BLaER1 treated with 17β-estradiol and CSF1 and Interleukin-3, amounts not matched to agents 10 nM and 100 nM (cell line): ENCODE data around the gene KLHDC4.

ENCODE experiments used
- H3K27ac ChIP-seq, 11 experiments: shearing (Covaris generic); formaldehyde crosslinking; 2 replicates each; pipeline ENCODE4 v1.8.1; 2022
- H3K27me3 ChIP-seq, 11 experiments: shearing (Covaris generic); formaldehyde crosslinking; 2 replicates each; pipeline ENCODE4 v1.8.1; 2022
- H3K36me3 ChIP-seq, 11 experiments: shearing (Covaris generic); formaldehyde crosslinking; 2 replicates each; pipeline ENCODE4 v1.8.1; 2022
- H3K4me1 ChIP-seq, 10 experiments: shearing (Covaris generic); formaldehyde crosslinking; 2 replicates each; pipeline ENCODE4 v1.8.1; 2022
- H3K4me2 ChIP-seq, 11 experiments: shearing (Covaris generic); formaldehyde crosslinking; 2 replicates each; pipeline ENCODE4 v1.8.1; 2022
- H3K4me3 ChIP-seq, 10 experiments: shearing (Covaris generic); formaldehyde crosslinking; 2 replicates each; pipeline ENCODE4 v1.8.1; 2022
- H3K9ac ChIP-seq, 11 experiments: shearing (Covaris generic); formaldehyde crosslinking; 2 replicates each; pipeline ENCODE4 v1.8.1; 2022
- H3K9me3 ChIP-seq, 11 experiments: shearing (Covaris generic); formaldehyde crosslinking; replicated peaks in 1 of 11; 2 replicates each; pipeline ENCODE4 v1.8.1; 2022
- H4K20me1 ChIP-seq, 11 experiments: shearing (Covaris generic); formaldehyde crosslinking; 2 replicates each; pipeline ENCODE4 v1.8.1; 2022
- Cebpa-rat ChIP-seq, 11 experiments: shearing (Covaris generic); IDR thresholded peaks; 2 replicates each; pipeline ENCODE4 v1.8.1; 2022

The KLHDC4 gene

GRCh38 chr16:87689956-87690465 is 75.8 kb downstream of the KLHDC4 start:
- TF ChIP-seq Cebpa-rat (IDR thresholded peaks at IDR 0.05) = no peak
- Histone ChIP-seq H3K4me1 (peaks cover 8 to 60% (median 45%) of the 10 kb centered on the region in 10 experiments; a peak in 18 of 20 replicates), H3K9ac (no peak overlapping the region), H3K4me3 (no peak overlapping the region), H3K9me3 (no peaks in the 10 kb centered on the region), H3K27me3 (peaks cover 0 to 12% (median 0%) of the 10 kb centered on the region in 11 experiments; a peak in 5 of 22 replicates), H3K27ac (no peak overlapping the region), H3K4me2 (no peak overlapping the region), H4K20me1 (peaks cover 0 to 60% (median 21%) of the 10 kb centered on the region in 11 experiments; a peak in 15 of 22 replicates), H3K36me3 (peaks cover 0 to 15% (median 4%) of the 10 kb centered on the region in 11 experiments; a peak in 11 of 22 replicates)

- Histone ChIP-seq H3K4me1 (peaks cover 8 to 54% (median 36%) of the 10 kb centered on the region in 10 experiments; a peak in 18 of 20 replicates), H3K9ac (no peak overlapping the region), H3K27ac (no peak overlapping the region), H3K4me2 (no peak overlapping the region), H4K20me1 (peaks cover 0 to 53% (median 13%) of the 10 kb centered on the region in 11 experiments; a peak in 14 of 22 replicates), H3K36me3 (peaks cover 0 to 6% (median 0%) of the 10 kb centered on the region in 11 experiments; a peak in 5 of 22 replicates), H3K27me3 (peaks cover 0 to 12% (median 0%) of the 10 kb centered on the region in 11 experiments; a peak in 5 of 22 replicates), H3K4me3 (no peak overlapping the region), H3K9me3 (no peaks in the 10 kb centered on the region)
- TF ChIP-seq Cebpa-rat (IDR thresholded peaks at IDR 0.05) = no peak
Observed at GRCh38 chr16:87688876-87689815, 76.6 kb downstream of the KLHDC4 start.

- H3K9ac ChIP-seq = no peak overlapping the region
- no peaks in the 10 kb centered on the region for H3K9me3 ChIP-seq
- H3K27ac ChIP-seq = no peak overlapping the region
- no peak overlapping the region for H3K4me3 ChIP-seq
- 0 out of 22 replicates have a peak overlapping the region, but pooled peaks of 1 of the 11 experiments have one; percentile 16 for H3K4me2 ChIP-seq
- peaks cover 0 to 43% (median 7%) of the 10 kb centered on the region in 11 experiments; a peak in 11 of 22 replicates for H4K20me1 ChIP-seq
- peaks cover 0 to 12% (median 0%) of the 10 kb centered on the region in 11 experiments; a peak in 5 of 22 replicates for H3K27me3 ChIP-seq
- TF ChIP-seq Cebpa-rat (IDR thresholded peaks at IDR 0.05) = no peak
- H3K4me1 ChIP-seq = peaks cover 8 to 43% (median 27%) of the 10 kb centered on the region in 10 experiments; a peak in 18 of 20 replicates
- H3K36me3 ChIP-seq = no peaks in the 10 kb centered on the region
Observed at GRCh38 chr16:87687998-87688529, 77.7 kb downstream of the KLHDC4 start.

- Histone ChIP-seq H3K4me3 (no peak overlapping the region), H3K36me3 (no peaks in the 10 kb centered on the region), H3K27me3 (peaks cover 0 to 12% (median 0%) of the 10 kb centered on the region in 11 experiments; a peak in 5 of 22 replicates), H3K9me3 (no peaks in the 10 kb centered on the region), H3K27ac (no peak overlapping the region), H3K9ac (no peak overlapping the region), H4K20me1 (peaks cover 0 to 43% (median 4%) of the 10 kb centered on the region in 11 experiments; a peak in 10 of 22 replicates), H3K4me2 (peak overlapping the region in 5 of 11 experiments; percentile 3 to 36 (median 16); a peak in 4 of 22 replicates), H3K4me1 (peaks cover 9 to 42% (median 24%) of the 10 kb centered on the region in 10 experiments)
- no peak for TF ChIP-seq Cebpa-rat (IDR thresholded peaks at IDR 0.05)
Observed at GRCh38 chr16:87687126-87687910, 78.5 kb downstream of the KLHDC4 start.

GRCh38 chr16:87686697-87687096 is 79.1 kb downstream of the KLHDC4 start:
- H4K20me1 ChIP-seq = peaks cover 0 to 43% (median 0%) of the 10 kb centered on the region in 11 experiments; a peak in 8 of 22 replicates
- no peaks in the 10 kb centered on the region for H3K36me3 ChIP-seq
- H3K9me3 ChIP-seq = no peaks in the 10 kb centered on the region
- peaks cover 14 to 42% (median 24%) of the 10 kb centered on the region in 10 experiments for H3K4me1 ChIP-seq
- H3K9ac ChIP-seq = no peak overlapping the region
- H3K27ac ChIP-seq = no peak overlapping the region
- peaks cover 0 to 8% (median 0%) of the 10 kb centered on the region in 11 experiments; a peak in 5 of 22 replicates for H3K27me3 ChIP-seq
- TF ChIP-seq Cebpa-rat (IDR thresholded peaks at IDR 0.05) = no peak
- H3K4me3 ChIP-seq = no peak overlapping the region
- no peak overlapping the region for H3K4me2 ChIP-seq

GRCh38 chr16:87685766-87686165 is 80.0 kb downstream of the KLHDC4 start:
- H3K36me3 ChIP-seq = no peaks in the 10 kb centered on the region
- no peaks in the 10 kb centered on the region for H3K9me3 ChIP-seq
- peaks cover 0 to 37% (median 0%) of the 10 kb centered on the region in 11 experiments; a peak in 7 of 22 replicates for H4K20me1 ChIP-seq
- H3K27me3 ChIP-seq = no peaks in the 10 kb centered on the region
- no peak overlapping the region for H3K4me2 ChIP-seq
- no peak overlapping the region for H3K27ac ChIP-seq
- H3K4me1 ChIP-seq = peaks cover 9 to 34% (median 17%) of the 10 kb centered on the region in 10 experiments; a peak in 19 of 20 replicates
- H3K9ac ChIP-seq = no peak overlapping the region
- no peak overlapping the region for H3K4me3 ChIP-seq
- no peak for TF ChIP-seq Cebpa-rat (IDR thresholded peaks at IDR 0.05)

- Histone ChIP-seq H3K9me3 (no peaks in the 10 kb centered on the region), H3K9ac (no peak overlapping the region), H4K20me1 (peaks cover 0 to 33% (median 0%) of the 10 kb centered on the region in 11 experiments; a peak in 5 of 22 replicates), H3K36me3 (no peaks in the 10 kb centered on the region), H3K4me3 (no peak overlapping the region), H3K4me1 (peaks cover 9 to 34% (median 17%) of the 10 kb centered on the region in 10 experiments; a peak in 19 of 20 replicates), H3K27ac (no peak overlapping the region), H3K27me3 (no peaks in the 10 kb centered on the region), H3K4me2 (no peak overlapping the region)
- TF ChIP-seq Cebpa-rat (IDR thresholded peaks at IDR 0.05) = no peak
Observed at GRCh38 chr16:87685405-87685755, 80.4 kb downstream of the KLHDC4 start.

- H3K4me3 ChIP-seq = no peak overlapping the region
- no peaks in the 10 kb centered on the region for H3K36me3 ChIP-seq
- no peaks in the 10 kb centered on the region for H3K9me3 ChIP-seq
- peaks cover 9 to 34% (median 17%) of the 10 kb centered on the region in 10 experiments; a peak in 19 of 20 replicates for H3K4me1 ChIP-seq
- no peak for TF ChIP-seq Cebpa-rat (IDR thresholded peaks at IDR 0.05)
- no peak overlapping the region for H3K27ac ChIP-seq
- H3K4me2 ChIP-seq = no peak overlapping the region
- H3K27me3 ChIP-seq = no peaks in the 10 kb centered on the region
- H3K9ac ChIP-seq = no peak overlapping the region
- H4K20me1 ChIP-seq = peaks cover 0 to 35% (median 0%) of the 10 kb centered on the region in 11 experiments; a peak in 5 of 22 replicates
Observed at GRCh38 chr16:87684711-87685404, 80.9 kb downstream of the KLHDC4 start.
